B cell (primary cell): ENCODE results near the gene ATP10A. TPM values are rescaled to one million over a fixed set of nuclear protein-coding genes. Genes with fewer than 3 reads are reported as not detected.

ENCODE experiments used
- ATAC-seq: fragments of 200-7000 bp; cut with Tn5 transposase; one replicate; pipeline ENCODE4 v1.10.0; 2021; ENCODE audit warnings: low read depth, mild to moderate bottlenecking, moderate number of reproducible peaks, moderate library complexity
- CTCF ChIA-PET: fragments of 350-600 bp; sonication (Branson Sonifier 250); formaldehyde crosslinking; loops from one replicate; lab custom pipeline; 2021; ENCODE audit warnings: antibody characterized with exemption, inconsistent platforms; lab: Charles Lee
- POLR2A ChIA-PET: fragments of 350-600 bp; sonication (Branson Sonifier 250); formaldehyde crosslinking; loops from one replicate; lab custom pipeline; 2021; ENCODE audit warnings: antibody characterized with exemption; lab: Charles Lee
- DNase-seq: peaks from one replicate; pipeline ENCODE4 v3.0.0; 2013
- H2AFZ ChIP-seq: 2 replicates; pipeline ENCODE4 v1.6.1; 2012; ENCODE audit warnings: mild to moderate bottlenecking, low read depth, low read length; ENCODE audit not compliant: insufficient read depth, poor library complexity, severe bottlenecking
- H3K27ac ChIP-seq, 2 donors: 1 replicate in 1 of 2; 2 replicates in 1 of 2; pipeline ENCODE4 v1.5.1; 2012 to 2013; ENCODE audit warnings: low read length in 2 of 2, mild to moderate bottlenecking in 2 of 2, moderate library complexity in 1 of 2
- H3K27me3 ChIP-seq, 4 experiments: fragments of 200-600 bp in 1 of 4; sonication (generic) in 1 of 4; replicated peaks in 1 of 4; 1 replicate in 2 of 4; 2 replicates in 2 of 4; pipeline versions ENCODE4 v1.6.1 to v1.7.0; 2013 to 2016; ENCODE audit warnings: low read length in 3 of 4, mild to moderate bottlenecking in 2 of 4, mixed read lengths in 1 of 4, moderate library complexity in 1 of 4; ENCODE audit not compliant: insufficient read depth in 4 of 4, control insufficient read depth in 3 of 4; ENCODE audit errors: control extremely low read depth in 1 of 4
- H3K36me3 ChIP-seq, 2 experiments: replicated peaks in 1 of 2; 1 replicate in 1 of 2; 2 replicates in 1 of 2; pipeline versions ENCODE4 v1.6.1 to v1.7.1; 2013; ENCODE audit warnings: low read length in 1 of 2; ENCODE audit not compliant: insufficient read depth in 2 of 2, control insufficient read depth in 1 of 2; ENCODE audit errors: control extremely low read depth in 1 of 2, extremely low read depth in 1 of 2
- H3K4me1 ChIP-seq, 2 donors: fragments of 200-600 bp in 1 of 2; sonication (generic) in 1 of 2; 1 replicate in 1 of 2; 2 replicates in 1 of 2; pipeline versions ENCODE4 v1.5.1 to v1.6.1; 2013 to 2017; ENCODE audit warnings: low read length in 2 of 2; ENCODE audit not compliant: control insufficient read depth in 2 of 2, insufficient read depth in 2 of 2
- H3K4me2 ChIP-seq: replicated peaks from 2 replicates; pipeline ENCODE3; 2012; ENCODE audit warnings: mild to moderate bottlenecking, low read depth, low read length; ENCODE audit not compliant: poor library complexity, severe bottlenecking
- H3K4me3 ChIP-seq, 5 experiments: fragments of 200-600 bp in 1 of 5; sonication (generic) in 1 of 5; 1 replicate in 3 of 5; 2 replicates in 2 of 5; pipeline versions ENCODE4 v1.5.1 to v1.7.0; 2011 to 2016; ENCODE audit warnings: low read length in 4 of 5, mild to moderate bottlenecking in 4 of 5, low read depth in 2 of 5, control low read depth in 1 of 5, moderate library complexity in 1 of 5; ENCODE audit not compliant: insufficient read depth in 1 of 5; ENCODE audit errors: control extremely low read depth in 1 of 5, extremely low read depth in 1 of 5
- H3K79me2 ChIP-seq: fragments of 200-600 bp; sonication (generic); one replicate; pipeline ENCODE4 v1.6.0; 2016; ENCODE audit warnings: low read length; ENCODE audit not compliant: control insufficient read depth, insufficient read depth
- H3K9ac ChIP-seq: fragments of 200-600 bp; sonication (generic); 2 replicates; pipeline ENCODE4 v1.6.1; 2017; ENCODE audit warnings: mild to moderate bottlenecking, low read length, moderate library complexity
- H3K9me3 ChIP-seq, 3 donors: one replicate each; pipeline versions ENCODE4 v1.6.1 to v1.7.1; 2013; ENCODE audit warnings: low read length in 2 of 3; ENCODE audit not compliant: control insufficient read depth in 2 of 3, insufficient read depth in 1 of 3; ENCODE audit errors: control extremely low read depth in 1 of 3
- H4K20me1 ChIP-seq: 2 replicates; pipeline ENCODE4 v1.6.0; 2012; ENCODE audit warnings: mild to moderate bottlenecking, low read length; ENCODE audit not compliant: insufficient read depth, control insufficient read depth, poor library complexity, severe bottlenecking
- H3K27ac Mint-ChIP-seq: one replicate; pipeline ENCODE4 v1.8.0; 2021; ENCODE audit warnings: mixed read lengths
- H3K27me3 Mint-ChIP-seq: one replicate; pipeline ENCODE4 v1.8.0; 2021; ENCODE audit warnings: mixed read lengths
- H3K4me1 Mint-ChIP-seq: one replicate; pipeline ENCODE4 v1.8.0; 2021; ENCODE audit warnings: mixed read lengths
- H3K4me3 Mint-ChIP-seq: one replicate; pipeline ENCODE4 v1.8.0; 2021; ENCODE audit warnings: mixed read lengths
- H3K9me3 Mint-ChIP-seq: one replicate; pipeline ENCODE4 v1.8.0; 2022; ENCODE audit warnings: mixed read lengths; ENCODE audit not compliant: insufficient read depth
- EZH2 ChIP-seq: IDR thresholded peaks from 2 replicates; pipeline ENCODE4 v1.6.1; 2012; ENCODE audit warnings: borderline replicate concordance, low read depth, mild to moderate bottlenecking, moderate library complexity, low read length; ENCODE audit not compliant: insufficient read depth, poor library complexity, severe bottlenecking
- WGBS: methylation state at CpG from one replicate; pipeline ENCODE4 v1.1.5; 2013; ENCODE audit warnings: missing lambda C conversion rate; ENCODE audit not compliant: insufficient coverage; 5-methylcytosine and 5-hydroxymethylcytosine counted together
- intact Hi-C: fragments of 100-400 bp; cut with micrococcal nuclease; formaldehyde crosslinking; loops from one replicate; pipeline ENCODE4 v1.10.0; 2022
- polyA plus RNA-seq: library from polyadenylated mRNA; depleted of rRNA; stranded (reverse); fragments of >200 nt; gene quantifications from 2 replicates; pipeline ENCODE4 v1.2.3, GENCODE V29; 2012
- total RNA-seq, 2 donors: library from RNA; stranded (reverse); fragments of 120-200 nt in 1 of 2; gene quantifications; 1 replicate in 1 of 2; 2 replicates in 1 of 2; pipeline versions ENCODE4 v1.2.3 to v1.2.4, GENCODE V29; 2013 to 2022
- TF ChIP-seq, protein P1 (sequence below): fragments of 200-600 bp; IDR thresholded peaks from one replicate; pipeline ENCODE4 v1.8.0; 2022; ENCODE audit warnings: antibody characterized with exemption, mild to moderate bottlenecking

The ATP10A gene
- total and polyA plus RNA-seq, 2 donors (not counting 1 experiment from before 2014, with no cell fraction given) = 0.21 to 0.22 TPM

DNA sequence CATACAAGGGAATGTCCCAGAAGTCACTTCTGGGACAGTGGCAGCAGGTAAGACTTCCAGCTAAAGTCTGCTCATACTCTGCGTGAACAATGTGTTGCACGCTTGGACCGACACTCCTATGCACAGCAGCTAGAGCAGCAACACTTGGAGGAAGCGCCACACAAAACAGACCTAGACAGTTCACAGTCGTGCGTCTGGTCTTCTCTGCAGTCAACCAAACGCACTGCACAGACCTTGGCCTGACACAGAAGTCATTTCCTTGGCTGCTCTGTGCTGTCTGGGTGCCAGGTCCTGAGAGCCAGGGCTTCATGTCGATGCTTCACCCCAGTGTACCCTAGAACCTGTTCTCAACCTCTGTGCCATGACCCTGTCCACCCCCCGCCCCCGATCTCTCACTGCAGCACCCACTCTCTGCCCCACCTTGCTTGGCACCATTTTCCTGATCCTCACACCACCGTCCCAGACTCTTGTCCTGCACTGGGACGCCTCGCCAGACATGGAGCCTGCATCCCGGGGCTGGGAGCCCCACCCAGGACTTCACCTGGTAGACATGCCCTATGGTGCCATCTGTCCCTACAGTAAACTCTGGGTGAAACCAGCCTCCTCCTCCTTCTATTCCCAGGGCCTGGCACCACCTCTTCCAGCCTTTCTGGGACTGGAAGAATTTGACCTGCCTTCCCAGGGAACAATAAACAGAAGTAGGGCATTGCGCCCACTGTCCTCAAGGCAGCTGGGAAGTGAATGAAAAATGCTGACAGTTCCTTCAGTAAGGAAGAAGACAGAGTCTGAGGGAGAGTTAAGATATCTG, 3.1 kb downstream of the ATP10A start:
- CTCF ChIA-PET = interaction anchor here (0.6 kb wide), 1 partner anchor 15 kb away, joined by 3 read pairs; no protein-coding TSS in a partner anchor
- no peak overlapping the region for H3K4me3 ChIP-seq

More for the DNA sequence above, 3.1 kb downstream of the ATP10A start:
- Histone ChIP-seq H2AFZ (no peak overlapping the region), H3K27ac (no peak overlapping the region), H3K9me3 (no peaks in the 10 kb centered on the region), H4K20me1 (no peaks in the 10 kb centered on the region), H3K27me3 (peaks cover 0 to 45% (median 14%) of the 10 kb centered on the region in 4 experiments), H3K79me2 (no peaks in the 10 kb centered on the region), H3K4me1 (peaks cover 27 to 32% of the 10 kb centered on the region in 2 donors), H3K36me3 (no peaks in the 10 kb centered on the region), H3K9ac (no peak overlapping the region), H3K4me2 (peak overlapping the region; percentile 11)
- intact Hi-C loops = no loop called here
- no peaks in the 10 kb centered on the region for H3K9me3 Mint-ChIP-seq
- peaks cover 26% of the 10 kb centered on the region for H3K4me1 Mint-ChIP-seq
- peaks cover 50% of the 10 kb centered on the region for H3K27me3 Mint-ChIP-seq
- no peak for DNase-seq
- no peak overlapping the region for H3K27ac Mint-ChIP-seq
- ATAC-seq = no peak
- 89% methylated on average over 11 of the region's 15 CpGs for WGBS
- H3K4me3 Mint-ChIP-seq = no peak overlapping the region
- POLR2A ChIA-PET = interaction anchor here (0.5 kb wide), 1 partner anchor 13 kb away, joined by 5 read pairs; no protein-coding TSS in a partner anchor
- TF ChIP-seq, protein P1, sequence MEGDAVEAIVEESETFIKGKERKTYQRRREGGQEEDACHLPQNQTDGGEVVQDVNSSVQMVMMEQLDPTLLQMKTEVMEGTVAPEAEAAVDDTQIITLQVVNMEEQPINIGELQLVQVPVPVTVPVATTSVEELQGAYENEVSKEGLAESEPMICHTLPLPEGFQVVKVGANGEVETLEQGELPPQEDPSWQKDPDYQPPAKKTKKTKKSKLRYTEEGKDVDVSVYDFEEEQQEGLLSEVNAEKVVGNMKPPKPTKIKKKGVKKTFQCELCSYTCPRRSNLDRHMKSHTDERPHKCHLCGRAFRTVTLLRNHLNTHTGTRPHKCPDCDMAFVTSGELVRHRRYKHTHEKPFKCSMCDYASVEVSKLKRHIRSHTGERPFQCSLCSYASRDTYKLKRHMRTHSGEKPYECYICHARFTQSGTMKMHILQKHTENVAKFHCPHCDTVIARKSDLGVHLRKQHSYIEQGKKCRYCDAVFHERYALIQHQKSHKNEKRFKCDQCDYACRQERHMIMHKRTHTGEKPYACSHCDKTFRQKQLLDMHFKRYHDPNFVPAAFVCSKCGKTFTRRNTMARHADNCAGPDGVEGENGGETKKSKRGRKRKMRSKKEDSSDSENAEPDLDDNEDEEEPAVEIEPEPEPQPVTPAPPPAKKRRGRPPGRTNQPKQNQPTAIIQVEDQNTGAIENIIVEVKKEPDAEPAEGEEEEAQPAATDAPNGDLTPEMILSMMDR = no peak
- TF ChIP-seq EZH2 = no peak
